ENCODE measurements around the gene TPT1.
"Not testable (repeated sequence)": the region's sequence is repeated elsewhere in the genome, so short reads cannot be mapped to it uniquely, and the experiment has no call there.

DNA sequence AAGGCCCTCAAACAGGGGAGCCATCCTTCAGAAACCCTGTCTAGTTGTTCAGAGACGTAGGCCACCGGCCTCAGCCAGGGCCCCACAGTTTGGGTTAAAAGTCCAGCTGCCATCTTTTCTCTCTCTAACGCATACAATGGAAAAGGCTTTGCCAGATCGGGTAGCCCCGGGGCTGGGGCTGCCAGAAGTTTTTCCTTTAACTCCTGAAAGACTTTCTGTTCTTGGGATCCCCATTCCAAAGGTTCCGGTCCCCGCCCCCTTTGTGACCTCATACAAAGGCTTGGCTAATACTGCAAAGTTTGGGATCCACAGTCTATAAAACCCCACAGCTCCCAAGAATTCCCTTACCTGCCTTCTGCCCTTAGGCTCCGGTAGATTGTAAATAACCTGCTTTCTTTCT is 39.7 kb upstream of the TPT1 start:
- not testable (repeated sequence) for TF ChIP-seq MAX (IDR thresholded peaks at IDR 0.05; ENCODE audit: low read depth, low read length); POLR2A (IDR thresholded peaks at IDR 0.05; ENCODE audit: extremely low read depth, insufficient read length); MYC (IDR thresholded peaks at IDR 0.05; ENCODE audit: low read depth, low read length)
- TF ChIP-seq, protein P1, sequence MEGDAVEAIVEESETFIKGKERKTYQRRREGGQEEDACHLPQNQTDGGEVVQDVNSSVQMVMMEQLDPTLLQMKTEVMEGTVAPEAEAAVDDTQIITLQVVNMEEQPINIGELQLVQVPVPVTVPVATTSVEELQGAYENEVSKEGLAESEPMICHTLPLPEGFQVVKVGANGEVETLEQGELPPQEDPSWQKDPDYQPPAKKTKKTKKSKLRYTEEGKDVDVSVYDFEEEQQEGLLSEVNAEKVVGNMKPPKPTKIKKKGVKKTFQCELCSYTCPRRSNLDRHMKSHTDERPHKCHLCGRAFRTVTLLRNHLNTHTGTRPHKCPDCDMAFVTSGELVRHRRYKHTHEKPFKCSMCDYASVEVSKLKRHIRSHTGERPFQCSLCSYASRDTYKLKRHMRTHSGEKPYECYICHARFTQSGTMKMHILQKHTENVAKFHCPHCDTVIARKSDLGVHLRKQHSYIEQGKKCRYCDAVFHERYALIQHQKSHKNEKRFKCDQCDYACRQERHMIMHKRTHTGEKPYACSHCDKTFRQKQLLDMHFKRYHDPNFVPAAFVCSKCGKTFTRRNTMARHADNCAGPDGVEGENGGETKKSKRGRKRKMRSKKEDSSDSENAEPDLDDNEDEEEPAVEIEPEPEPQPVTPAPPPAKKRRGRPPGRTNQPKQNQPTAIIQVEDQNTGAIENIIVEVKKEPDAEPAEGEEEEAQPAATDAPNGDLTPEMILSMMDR (IDR thresholded peaks at IDR 0.05; ENCODE audit: low read depth, low read length), result not testable (repeated sequence)
